Neural progenitor cell (in vitro differentiated cells): ENCODE results near the gene TLR9.

ENCODE experiments used
- CTCF ChIP-seq: fragments of 200-600 bp; sonication (generic); IDR thresholded peaks from 2 replicates; pipeline ENCODE4 v1.5.1; 2017; ENCODE audit warnings: antibody characterized with exemption, mild to moderate bottlenecking
- EZH2 ChIP-seq: fragments of 200-600 bp; sonication (generic); IDR thresholded peaks from 2 replicates; pipeline ENCODE4 v1.6.1; 2017; ENCODE audit warnings: antibody characterized with exemption, mild to moderate bottlenecking, moderate library complexity

- no peak for TF ChIP-seq CTCF
- no peak for TF ChIP-seq EZH2
These were observed 43.2 kb downstream of the TLR9 start for GRCh38 chr3:52182196-52182595.
